Fibroblast of the aortic adventitia (primary cell): ENCODE data around the gene MACROH2A1. TPM values are rescaled to one million over a fixed set of nuclear protein-coding genes. Genes with fewer than 3 reads are reported as not detected.

Experiments used
- DNase-seq: peaks from one replicate; pipeline ENCODE4 v3.0.0-alpha.2; 2010; ENCODE audit warnings: low read depth
- H3K4me3 ChIP-seq: 2 replicates; pipeline ENCODE4 v1.5.1; 2011; ENCODE audit warnings: low read depth, mild to moderate bottlenecking, control low read depth, low read length, moderate library complexity
- total RNA-seq: library from RNA; depleted of rRNA; stranded (reverse); fragments of >200 nt; gene quantifications from 2 replicates; pipeline ENCODE4 v1.2.3, GENCODE V29; 2012; ENCODE audit warnings: low replicate concordance
- TF ChIP-seq, protein P1 (sequence below): IDR thresholded peaks from 2 replicates; pipeline ENCODE4 v1.5.1; 2011; ENCODE audit warnings: mild to moderate bottlenecking, low read length, control low read depth, inconsistent platforms; ENCODE audit not compliant: insufficient read depth

The MACROH2A1 gene
- total RNA-seq, 1 donor, result 116 TPM

DNA sequence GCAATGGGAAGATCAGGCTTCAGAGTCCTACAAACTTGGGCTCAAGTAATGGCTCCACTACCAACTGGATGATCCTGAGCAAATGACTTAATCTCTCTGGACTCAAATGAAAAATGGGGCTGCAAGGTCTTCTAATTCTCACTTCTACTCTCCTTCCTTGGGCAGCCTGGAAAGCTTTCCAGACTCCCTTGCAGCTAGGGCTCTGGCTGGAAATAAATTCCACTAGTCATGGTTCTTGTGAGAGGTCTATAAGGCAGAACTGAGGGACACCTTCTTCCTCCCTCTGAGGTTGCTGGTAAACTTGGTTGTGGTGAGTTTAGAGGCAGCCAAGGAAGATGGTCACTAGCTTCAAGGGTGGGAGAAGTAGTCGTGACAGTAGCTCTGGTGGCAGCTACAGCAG lies 29.6 kb upstream of the MACROH2A1 start:
- TF ChIP-seq, protein P1, sequence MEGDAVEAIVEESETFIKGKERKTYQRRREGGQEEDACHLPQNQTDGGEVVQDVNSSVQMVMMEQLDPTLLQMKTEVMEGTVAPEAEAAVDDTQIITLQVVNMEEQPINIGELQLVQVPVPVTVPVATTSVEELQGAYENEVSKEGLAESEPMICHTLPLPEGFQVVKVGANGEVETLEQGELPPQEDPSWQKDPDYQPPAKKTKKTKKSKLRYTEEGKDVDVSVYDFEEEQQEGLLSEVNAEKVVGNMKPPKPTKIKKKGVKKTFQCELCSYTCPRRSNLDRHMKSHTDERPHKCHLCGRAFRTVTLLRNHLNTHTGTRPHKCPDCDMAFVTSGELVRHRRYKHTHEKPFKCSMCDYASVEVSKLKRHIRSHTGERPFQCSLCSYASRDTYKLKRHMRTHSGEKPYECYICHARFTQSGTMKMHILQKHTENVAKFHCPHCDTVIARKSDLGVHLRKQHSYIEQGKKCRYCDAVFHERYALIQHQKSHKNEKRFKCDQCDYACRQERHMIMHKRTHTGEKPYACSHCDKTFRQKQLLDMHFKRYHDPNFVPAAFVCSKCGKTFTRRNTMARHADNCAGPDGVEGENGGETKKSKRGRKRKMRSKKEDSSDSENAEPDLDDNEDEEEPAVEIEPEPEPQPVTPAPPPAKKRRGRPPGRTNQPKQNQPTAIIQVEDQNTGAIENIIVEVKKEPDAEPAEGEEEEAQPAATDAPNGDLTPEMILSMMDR, result no peak
- no peak overlapping the region for H3K4me3 ChIP-seq
- DNase-seq, result no peak

GRCh38 chr5:135426102-135427082 lies 27.4 kb upstream of the MACROH2A1 start:
- peak; percentile 63 for DNase-seq
- TF ChIP-seq, protein P1, result peak; percentile 79
- H3K4me3 ChIP-seq, result no peak overlapping the region

- H3K4me3 ChIP-seq, result no peak overlapping the region
- no peak for DNase-seq
- TF ChIP-seq, protein P1, result no peak
These were observed 26.6 kb upstream of the MACROH2A1 start for GRCh38 chr5:135425641-135426040.

GRCh38 chr5:135423846-135424168 lies 24.8 kb upstream of the MACROH2A1 start:
- TF ChIP-seq, protein P1, result no peak
- no peak overlapping the region for H3K4me3 ChIP-seq
- no peak for DNase-seq

DNA sequence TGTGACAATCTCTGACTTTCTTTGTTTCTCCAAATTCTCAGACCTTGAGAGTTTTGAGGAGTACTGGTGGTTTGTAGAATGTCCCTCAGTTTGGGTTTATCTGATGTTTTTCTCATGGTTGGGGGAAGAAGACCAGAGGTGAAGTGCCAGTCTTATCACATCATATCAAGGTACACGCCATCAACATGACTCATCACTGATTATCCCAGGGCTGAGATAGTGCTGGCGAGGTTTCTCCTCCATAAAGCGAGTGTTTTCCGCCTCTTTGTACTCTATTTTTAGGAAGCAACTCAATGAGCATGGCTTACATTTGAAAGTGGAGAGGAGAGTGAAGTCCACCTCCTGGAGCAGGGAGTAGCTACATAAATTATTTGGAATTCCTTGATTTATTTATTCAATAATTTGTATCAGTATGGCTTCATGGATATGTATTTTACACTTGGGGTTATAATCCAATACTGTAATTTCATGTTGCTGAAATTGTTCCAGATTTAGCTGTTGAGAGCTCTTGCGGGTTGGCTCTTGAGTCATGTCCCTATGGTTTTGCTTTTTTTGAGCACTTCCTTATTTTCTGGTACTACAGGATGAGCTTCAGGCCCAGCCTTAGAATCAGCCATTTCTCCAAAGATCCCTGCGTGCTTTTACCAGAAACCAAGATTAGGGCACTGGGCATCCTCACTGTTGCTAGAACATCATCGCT lies 24.3 kb upstream of the MACROH2A1 start:
- no peak for DNase-seq
- H3K4me3 ChIP-seq, result no peak overlapping the region
- TF ChIP-seq, protein P1, result no peak

DNA sequence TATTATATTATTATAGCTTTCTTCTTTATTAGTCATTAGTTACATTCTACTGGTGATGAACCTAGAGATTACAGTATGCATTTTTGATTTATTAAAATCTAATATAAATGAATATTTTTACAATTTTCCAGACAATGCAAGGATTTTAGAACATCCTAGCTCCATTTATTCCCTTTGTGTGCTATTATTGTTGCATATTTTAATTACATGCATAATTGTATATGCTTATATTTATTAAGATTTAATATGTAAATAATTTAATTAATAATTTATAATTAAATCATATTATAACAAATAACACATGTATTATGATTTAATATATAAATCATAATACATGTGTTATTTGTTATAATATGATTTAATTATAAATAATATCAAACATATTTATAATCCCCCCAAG lies 23.4 kb upstream of the MACROH2A1 start:
- no peak overlapping the region for H3K4me3 ChIP-seq
- DNase-seq, result no peak
- TF ChIP-seq, protein P1, result no peak
